K562 (cell line): Measurements from ENCODE around the gene CDX1. TPM values are rescaled to one million over a fixed set of nuclear protein-coding genes. Genes with fewer than 3 reads are reported as not detected.
A peak's percentile ranks its signal among the peaks of the same experiment; 100 is the strongest.

Experiments used
- ATAC-seq: fragments of 200-7000 bp; cut with Tn5 transposase; 3 replicates; pipeline ENCODE4 v1.9.1; 2020; ENCODE audit warnings: moderate library complexity
- BruUV-seq: library from RNA; stranded (reverse); fragments of 400-500 nt; replicated peaks from 2 replicates; lab custom pipeline; 2021; lab: Mats Ljungman, UMichigan
- CTCF ChIA-PET: fragments of 300-600 bp; formaldehyde crosslinking; extraction: SDS; loops from one replicate; lab custom pipeline; 2021; ENCODE audit warnings: low intra/inter-chr PET ratio; lab: Yijun Ruan, JAX
- POLR2A ChIA-PET: fragments of 300-600, 350-650 bp; sonication (Branson Sonifier 250); formaldehyde crosslinking; extraction: SDS; loops from one replicate; lab custom pipeline; 2021; ENCODE audit warnings: antibody characterized with exemption, inconsistent platforms; lab: Yijun Ruan, JAX
- DNase-seq, 4 experiments: peaks; one replicate each; pipeline versions ENCODE4 v3.0.0 to v3.0.0-alpha.2; 2011 to 2018; ENCODE audit warnings: low spot score in 3 of 4, mixed read lengths in 3 of 4; ENCODE audit errors: extremely low read depth in 1 of 4
- FAIRE-seq: peaks from 2 replicates; lab custom pipeline; 2011; peaks lifted over from hg19 to GRCh38; lab: Jason Lieb, UNC
- H2AFZ ChIP-seq: 2 replicates; pipeline ENCODE4 v1.6.0; 2011; ENCODE audit warnings: low read depth, low read length, control low read depth, inconsistent platforms
- H3K27ac ChIP-seq: fragments of 200-600 bp; 3 replicates; pipeline ENCODE4 v1.8.0; 2011; ENCODE audit warnings: low read depth, mild to moderate bottlenecking, control low read depth, inconsistent platforms, low read length, moderate library complexity, mixed read lengths; ENCODE audit errors: extremely low read depth
- H3K27me3 ChIP-seq, 2 experiments: fragments of 300-600 bp in 1 of 2; 2 replicates in 1 of 2; 3 replicates in 1 of 2; pipeline versions ENCODE4 v1.6.0 to v1.8.0; 2011; ENCODE audit warnings: inconsistent platforms in 2 of 2, low read length in 2 of 2, mild to moderate bottlenecking in 1 of 2, mixed read lengths in 1 of 2, moderate library complexity in 1 of 2; ENCODE audit not compliant: control insufficient read depth in 2 of 2, insufficient read depth in 2 of 2
- H3K36me3 ChIP-seq: fragments of 300-600 bp; 3 replicates; pipeline ENCODE4 v1.8.0; 2011; ENCODE audit warnings: mild to moderate bottlenecking, low read length, inconsistent platforms; ENCODE audit not compliant: control insufficient read depth, insufficient read depth
- H3K4me1 ChIP-seq, 2 experiments: fragments of 200-600 bp in 1 of 2; replicated peaks in 1 of 2; 2 replicates in 1 of 2; 3 replicates in 1 of 2; pipeline versions ENCODE4 v1.5.1 to v1.8.0; 2011; ENCODE audit warnings: inconsistent platforms in 2 of 2, low read length in 2 of 2, mild to moderate bottlenecking in 1 of 2, mixed read lengths in 1 of 2, moderate library complexity in 1 of 2; ENCODE audit not compliant: control insufficient read depth in 2 of 2, insufficient read depth in 2 of 2
- H3K4me2 ChIP-seq: 2 replicates; pipeline ENCODE4 v1.6.1; 2011; ENCODE audit warnings: low read length, control low read depth, inconsistent platforms, mixed read lengths; ENCODE audit not compliant: insufficient read depth
- H3K4me3 ChIP-seq: fragments of 200-600 bp; sonication (generic), shearing (Covaris generic); 2 replicates; pipeline ENCODE4 v1.5.1; 2016; ENCODE audit warnings: control low read depth, inconsistent platforms
- H3K79me2 ChIP-seq: fragments of 200-600 bp; 3 replicates; pipeline ENCODE4 v1.8.0; 2011; ENCODE audit warnings: low read length, inconsistent platforms; ENCODE audit not compliant: control insufficient read depth, insufficient read depth
- H3K9ac ChIP-seq, 2 experiments: 2 replicates each; pipeline versions ENCODE4 v1.6.0 to v1.6.1; 2011; ENCODE audit warnings: low read depth in 2 of 2, low read length in 2 of 2, control low read depth in 1 of 2, inconsistent platforms in 1 of 2, mild to moderate bottlenecking in 1 of 2, mixed read lengths in 1 of 2; ENCODE audit not compliant: insufficient read depth in 1 of 2
- H3K9me1 ChIP-seq: one replicate; pipeline ENCODE4 v1.6.0; 2011; ENCODE audit warnings: inconsistent platforms, mild to moderate bottlenecking, low read length, moderate library complexity; ENCODE audit not compliant: control insufficient read depth, insufficient read depth
- H3K9me3 ChIP-seq: replicated peaks from 2 replicates; pipeline ENCODE4 v1.5.1; 2011; ENCODE audit warnings: low read depth, low read length, inconsistent platforms; ENCODE audit not compliant: control insufficient read depth, insufficient read depth
- H4K20me1 ChIP-seq: replicated peaks from 2 replicates; pipeline ENCODE4 v1.6.1; 2011; ENCODE audit warnings: low read length, inconsistent platforms, mixed read lengths; ENCODE audit not compliant: control insufficient read depth, insufficient read depth
- MBD2 ChIP-seq: sonication (generic); IDR thresholded peaks from 2 replicates; pipeline ENCODE4 v1.6.1; 2016; ENCODE audit warnings: low read depth, borderline replicate concordance
- REST ChIP-seq, 2 experiments: fragments of 450-650 bp; formaldehyde crosslinking in 1 of 2; IDR thresholded peaks; 2 replicates each; pipeline versions ENCODE4 v1.4.0 to v1.6.1; 2014 to 2020; ENCODE audit warnings: mild to moderate bottlenecking in 2 of 2, borderline replicate concordance in 1 of 2, low read depth in 1 of 2
- RREB1 ChIP-seq: fragments of 250-450 bp; sonication (Bioruptor Pico); IDR thresholded peaks from 2 replicates; pipeline ENCODE4 v1.4.0; 2020
- THRAP3 ChIP-seq: fragments of 450-650 bp; IDR thresholded peaks from 2 replicates; pipeline ENCODE4 v1.6.1; 2016; ENCODE audit warnings: mild to moderate bottlenecking, inconsistent platforms, borderline replicate concordance
- ZBTB26 ChIP-seq: fragments of 450-650 bp; formaldehyde crosslinking; IDR thresholded peaks from 2 replicates; pipeline ENCODE4 v1.4.0; 2022; ENCODE audit warnings: missing genetic modification characterization
- ZNF263 ChIP-seq: sonication (generic); formaldehyde crosslinking; IDR thresholded peaks from 2 replicates; pipeline ENCODE4 v1.8.0; 2022; ENCODE audit warnings: mild to moderate bottlenecking, missing genetic modification reagents, borderline replicate concordance
- WGBS: fragments of 100-300 bp; shearing (Covaris generic); methylation state at CpG from one replicate; pipeline ENCODE4 v1.1.6; 2016; ENCODE audit warnings: low coverage, mixed read lengths; ENCODE audit not compliant: insufficient coverage; ENCODE audit errors: missing lambda C conversion rate; 5-methylcytosine and 5-hydroxymethylcytosine counted together
- in situ Hi-C: fragments of 300-500 bp; cut with MboI; formaldehyde crosslinking; loops from 4 replicates; pipeline ENCODE4 v1.15.0; 2018; ENCODE audit warnings: inconsistent platforms, mixed read lengths
- intact Hi-C: fragments of 100-400 bp; cut with micrococcal nuclease; formaldehyde crosslinking; loops from 2 replicates; pipeline ENCODE4 v1.14.2; 2022
- polyA plus RNA-seq, 8 experiments: library from polyadenylated mRNA; depleted of rRNA in 4 of 8; stranded (reverse) in 5 of 8; unstranded in 3 of 8; fragments of >200 nt; fragmentation: Nextera tagmentation in 2 of 8; fragmentation: Illumina TruSeq in 1 of 8; extraction: Ambion mirVana in 2 of 8; extraction: Trizol in 1 of 8; gene quantifications; 2 replicates each; pipeline versions ENCODE4 v1.2.1 to v1.2.3, GENCODE V29; 2011 to 2014; ENCODE audit warnings: inconsistent platforms in 1 of 8, missing spikeins in 1 of 8
- total RNA-seq, 7 experiments: library from RNA; depleted of rRNA in 6 of 7; stranded (reverse); fragments of >200 nt in 6 of 7; fragmentation: Illumina TruSeq in 2 of 7; extraction: Trizol in 2 of 7; gene quantifications; 2 replicates each; pipeline versions ENCODE4 v1.2.1 to v1.2.3, GENCODE V29; 2011 to 2021; ENCODE audit warnings: low replicate concordance in 1 of 7

The CDX1 gene
- total and polyA plus RNA-seq, 9 of the 15 experiments (the other 6 are each of a cell fraction or from before 2014, with no cell fraction given): 0.06 to 0.16 TPM; not detected in 7

GRCh38 chr5:150230842-150231241 is 64.3 kb downstream of the CDX1 start:
- in situ Hi-C loops (no loop called here), intact Hi-C loops (no loop called here)
- H3K27ac ChIP-seq: no peak overlapping the region
- H3K36me3 ChIP-seq: no peaks in the 10 kb centered on the region
- no TSS peak for BruUV-seq
- H3K4me1 ChIP-seq: no peaks in the 10 kb centered on the region
- H4K20me1 ChIP-seq: no peaks in the 10 kb centered on the region; the same call in 1 of the 2 replicates
- H3K4me3 ChIP-seq: no peak overlapping the region
- ChIA-PET CTCF (no interaction called here), POLR2A (interaction anchor here (0.5 kb wide), 1 partner anchor 476 kb away, joined by 3 read pairs; no protein-coding TSS in a partner anchor)
- no peak for DNase-seq
- no peaks in the 10 kb centered on the region for H3K79me2 ChIP-seq
- H2AFZ ChIP-seq: no peak overlapping the region
- H3K9me3 ChIP-seq: no peaks in the 10 kb centered on the region
- peak overlapping the region in 1 of 2 experiments; percentile 15; a peak in 1 of 4 replicates for H3K9ac ChIP-seq
- H3K27me3 ChIP-seq: peaks cover 0 to 18% of the 10 kb centered on the region in 2 experiments; a peak in 3 of 5 replicates
- ATAC-seq: no peak
- H3K9me1 ChIP-seq: no peaks in the 10 kb centered on the region
- 15% methylated on average over 7 of the region's 7 CpGs for whole genome bisulfite sequencing
- H3K4me2 ChIP-seq: no peak overlapping the region
- FAIRE-seq: no peak
- TF ChIP-seq ZBTB26: no peak
- TF ChIP-seq RREB1 (CRISPR knock-in tag): no peak
- TF ChIP-seq REST (IDR thresholded peaks at IDR 0.05; ENCODE audit: borderline replicate concordance): no peak
- no peak for TF ChIP-seq REST (CRISPR knock-in tag; IDR thresholded peaks at IDR 0.05; ENCODE audit: low read depth)
- TF ChIP-seq MBD2: no peak
- peak; percentile 69; the same call in 1 of the 2 replicates for TF ChIP-seq ZNF263 (CRISPR knock-in tag)
- TF ChIP-seq THRAP3: no peak
